Psoas muscle (tissue), 8 donors: ENCODE data around the gene SP5. TPM values are rescaled to one million over a fixed set of nuclear protein-coding genes. Genes with fewer than 3 reads are reported as not detected.

Experiments
- ATAC-seq, 4 donors: fragments of 200-7000 bp; cut with Tn5 transposase; one replicate each; pipeline ENCODE4 v1.9.1; 2020; ENCODE audit warnings: moderate library complexity in 3 of 4, mild to moderate bottlenecking in 2 of 4
- DNase-seq, 2 donors: peaks; one replicate each; pipeline ENCODE4 v3.0.0-alpha.2; 2020
- H3K27ac ChIP-seq: fragments of 200-600 bp; one replicate; pipeline ENCODE4 v1.8.0; 2022
- H3K27me3 ChIP-seq, 3 donors: fragments of 200-600 bp in 1 of 3; one replicate each; pipeline versions ENCODE4 v1.6.1 to v1.8.0; 2013 to 2022; ENCODE audit warnings: low read length in 2 of 3, mild to moderate bottlenecking in 2 of 3, moderate library complexity in 1 of 3; ENCODE audit not compliant: insufficient read depth in 3 of 3
- H3K36me3 ChIP-seq, 2 donors: fragments of 200-600 bp in 1 of 2; one replicate each; pipeline versions ENCODE4 v1.6.1 to v1.8.0; 2013 to 2022; ENCODE audit warnings: low read depth in 1 of 2, mild to moderate bottlenecking in 1 of 2, moderate library complexity in 1 of 2; ENCODE audit not compliant: insufficient read depth in 1 of 2
- H3K4me1 ChIP-seq: fragments of 200-600 bp; one replicate; pipeline ENCODE4 v1.8.0; 2022
- H3K4me3 ChIP-seq: fragments of 200-600 bp; one replicate; pipeline ENCODE4 v1.8.0; 2022; ENCODE audit warnings: mild to moderate bottlenecking
- H3K9me3 ChIP-seq: fragments of 200-600 bp; one replicate; pipeline ENCODE4 v1.8.0; 2022
- CTCF ChIP-seq: fragments of 200-600 bp; IDR thresholded peaks from one replicate; pipeline ENCODE4 v1.8.0; 2022; ENCODE audit warnings: antibody characterized with exemption
- WGBS, 3 donors: extraction: QIAGEN DNeasy Blood & Tissue Kit; methylation state at CpG; one replicate each; pipeline versions ENCODE4 v1.1.6 to v1.1.7; 2013; 5-methylcytosine and 5-hydroxymethylcytosine counted together
- intact Hi-C, 2 donors: fragments of 100-400 bp; cut with DNase I; formaldehyde crosslinking; loops; one replicate each; pipeline versions ENCODE4 v1.11.0 to v1.14.2; 2022
- polyA plus RNA-seq, 3 donors: library from polyadenylated mRNA; stranded (reverse); fragments of 200-250 nt; gene quantifications; one replicate each; pipeline ENCODE4 v1.2.3, GENCODE V29; 2013
- total RNA-seq, 4 donors: library from RNA; stranded (reverse); fragmentation: NEBNext Ultra II Directional in 2 of 4; extraction: Animal tissue kit (Norgen Biotek cat#: 25700) in 2 of 4; gene quantifications; one replicate each; pipeline versions ENCODE4 v1.2.1 to v1.2.4, GENCODE V29; 2021 to 2023
- donor health status: healthy with polysubstance abuse.
- donor health status: DM: no; HTN: no; CAD: no; lungs with moderate emphysema.
- donor health status: Bipolar disorder and iron deficiency.
- donor health status: healthy.
- donor health status: DM: yes; HTN: yes; CAD: no.
- donor health status: DM: no; HTN: no; CAD: no.
- donor health status: DM: no; HTN: no; CAD: no.
- donor health status: DM: yes; HTN: yes; CAD: no.

Gene SP5
- total and polyA plus RNA-seq, 7 donors, result 0.07 to 1.0 (median 0.12) TPM; not detected in 1

GRCh38 chr2:170762760-170763159, 47.6 kb downstream of the SP5 start:
- TF ChIP-seq CTCF, result no peak
- DNase-seq (no peak), ATAC-seq (no peak)
- H3K27ac ChIP-seq, result no peak overlapping the region
- no peak overlapping the region for H3K4me3 ChIP-seq
- H3K9me3 ChIP-seq, result no peaks in the 10 kb centered on the region
- intact Hi-C loops, result no loop called here
- no peaks in the 10 kb centered on the region for H3K27me3 ChIP-seq
- no peaks in the 10 kb centered on the region for H3K4me1 ChIP-seq
- WGBS, 3 donors, result 76 to 81% (median 77%) methylated on average over 7 of the region's 7 CpGs
- no peaks in the 10 kb centered on the region for H3K36me3 ChIP-seq

- H3K36me3 ChIP-seq, result no peaks in the 10 kb centered on the region
- WGBS, 3 donors, result 81 to 88% (median 87%) methylated on average over 4 of the region's 4 CpGs
Observed at GRCh38 chr2:170763232-170763631, 48.1 kb downstream of the SP5 start.

GRCh38 chr2:170764880-170765261, 49.7 kb downstream of the SP5 start:
- Histone ChIP-seq H3K27ac (no peak overlapping the region), H3K36me3 (no peaks in the 10 kb centered on the region), H3K9me3 (no peaks in the 10 kb centered on the region), H3K4me1 (peaks cover 3% of the 10 kb centered on the region), H3K4me3 (no peak overlapping the region), H3K27me3 (no peaks in the 10 kb centered on the region)
- intact Hi-C loops, result no loop called here
- DNase-seq, result no peak
- ATAC-seq, result no peak
- no peak for TF ChIP-seq CTCF
- WGBS, 3 donors, result 41 to 43% (median 42%) methylated on average over 2 of the region's 2 CpGs

More at GRCh38 chr2:170763232-170763631, 48.1 kb downstream of the SP5 start:
- ATAC-seq, result no peak
- Histone ChIP-seq H3K4me1 (no peaks in the 10 kb centered on the region), H3K9me3 (no peaks in the 10 kb centered on the region), H3K27ac (no peak overlapping the region), H3K27me3 (no peaks in the 10 kb centered on the region), H3K4me3 (no peak overlapping the region)
- intact Hi-C loops, result no loop called here
- DNase-seq, result no peak
- TF ChIP-seq CTCF, result no peak

- intact Hi-C loops, result no loop called here
- H3K4me1 ChIP-seq, result peaks cover 12% of the 10 kb centered on the region
Observed at GRCh38 chr2:170766693-170767092, 51.6 kb downstream of the SP5 start.

More at GRCh38 chr2:170766693-170767092, 51.6 kb downstream of the SP5 start:
- Histone ChIP-seq H3K9me3 (no peaks in the 10 kb centered on the region), H3K4me3 (no peak overlapping the region), H3K27me3 (no peaks in the 10 kb centered on the region), H3K36me3 (no peaks in the 10 kb centered on the region), H3K27ac (no peak overlapping the region)
- DNase-seq (no peak), ATAC-seq (no peak)
- WGBS, 3 donors, result 40 to 47% (median 40%) methylated on average over 4 of the region's 4 CpGs
- no peak for TF ChIP-seq CTCF

Other genes starting within 250 kb of the SP5 start
- gene ERICH2, start 55.0 kb downstream of the SP5 start, total RNA-seq, result under 1 TPM in 2 of 4 donors, not detected in 2; 0.54 to 0.64 TPM
- gene ERICH2, start 55.0 kb downstream of the SP5 start, polyA plus RNA-seq, result under 1 TPM; 0.17 to 0.40 (median 0.24) TPM
- gene GAD1, start 101.5 kb downstream of the SP5 start, total RNA-seq, result not detected
- under 1 TPM in 1 of 3 donors, not detected in 2; 0.06 TPM for gene GAD1, start 101.5 kb downstream of the SP5 start, polyA plus RNA-seq
- gene GORASP2, start 213.9 kb downstream of the SP5 start, total RNA-seq, result 10 to 100 TPM; 46.6 to 64.4 (median 53.2) TPM
- 10 to 100 TPM; 37.8 to 76.9 (median 48.2) TPM for gene GORASP2, start 213.9 kb downstream of the SP5 start, polyA plus RNA-seq